IMR-90 (cell line): ENCODE measurements around the gene ULBP2. TPM values are rescaled to one million over a fixed set of nuclear protein-coding genes. Genes with fewer than 3 reads are reported as not detected.

Experiments
- ATAC-seq: fragments of 200-7000 bp; cut with Tn5 transposase; 2 replicates; pipeline ENCODE4 v1.9.1; 2020; ENCODE audit warnings: low read depth, mild to moderate bottlenecking, moderate library complexity
- BruUV-seq: library from RNA; stranded (reverse); fragments of 400-500 nt; replicated peaks from 2 replicates; lab custom pipeline; 2021; lab: Mats Ljungman, UMichigan
- CTCF ChIA-PET: fragments of 300-600 bp; formaldehyde crosslinking; extraction: SDS; loops from one replicate; lab custom pipeline; 2021; ENCODE audit warnings: antibody characterized with exemption; lab: Yijun Ruan, JAX
- POLR2A ChIA-PET: fragments of 300-600 bp; sonication (Branson Sonifier 250); formaldehyde crosslinking; loops from one replicate; lab custom pipeline; 2022; ENCODE audit warnings: antibody characterized with exemption; ENCODE audit not compliant: unreplicated experiment; lab: Charles Lee
- DNase-seq: peaks from one replicate; pipeline ENCODE4 v3.0.0; 2013
- H2AFZ ChIP-seq: replicated peaks from 2 replicates; pipeline ENCODE3; 2013; ENCODE audit warnings: low read length, mild to moderate bottlenecking; ENCODE audit not compliant: poor library complexity
- H2AK5ac ChIP-seq: 2 replicates; pipeline ENCODE4 v1.6.1; 2013; ENCODE audit warnings: low read depth, low read length, inconsistent platforms
- H2AK9ac ChIP-seq: replicated peaks from 2 replicates; pipeline ENCODE3; 2013; ENCODE audit warnings: mild to moderate bottlenecking, low read depth, low read length, moderate library complexity; ENCODE audit not compliant: poor library complexity
- H2BK120ac ChIP-seq: 2 replicates; pipeline ENCODE4 v1.6.1; 2013; ENCODE audit warnings: low read depth, low read length, inconsistent platforms
- H2BK15ac ChIP-seq: 3 replicates; pipeline ENCODE4 v1.6.1; 2013; ENCODE audit warnings: low read depth, low read length, inconsistent platforms
- H2BK20ac ChIP-seq: 2 replicates; pipeline ENCODE4 v1.6.1; 2013; ENCODE audit warnings: low read depth, mild to moderate bottlenecking, inconsistent platforms, low read length, moderate library complexity
- H2BK5ac ChIP-seq: 2 replicates; pipeline ENCODE4 v1.6.1; 2013; ENCODE audit warnings: mild to moderate bottlenecking, low read depth, low read length, inconsistent platforms; ENCODE audit not compliant: poor library complexity, severe bottlenecking
- H3K14ac ChIP-seq: replicated peaks from 2 replicates; pipeline ENCODE4 v1.6.1; 2013; ENCODE audit warnings: low read depth, low read length, inconsistent platforms
- H3K18ac ChIP-seq: 2 replicates; pipeline ENCODE4 v1.6.1; 2013; ENCODE audit warnings: low read depth, low read length, control low read depth
- H3K23ac ChIP-seq: 2 replicates; pipeline ENCODE4 v1.6.1; 2013; ENCODE audit warnings: low read depth, low read length, inconsistent platforms
- H3K27ac ChIP-seq: 2 replicates; pipeline ENCODE4 v1.5.1; 2013; ENCODE audit warnings: mild to moderate bottlenecking, control low read depth, low read length; ENCODE audit not compliant: insufficient read depth
- H3K27me3 ChIP-seq: 2 replicates; pipeline ENCODE4 v1.6.1; 2013; ENCODE audit warnings: low read length; ENCODE audit not compliant: control insufficient read depth, insufficient read depth
- H3K36me3 ChIP-seq: 2 replicates; pipeline ENCODE4 v1.6.1; 2013; ENCODE audit warnings: low read length, mixed read lengths; ENCODE audit not compliant: control insufficient read depth, insufficient read depth
- H3K4ac ChIP-seq: 2 replicates; pipeline ENCODE4 v1.6.1; 2013; ENCODE audit warnings: low read depth, low read length, inconsistent platforms
- H3K4me1 ChIP-seq: 2 replicates; pipeline ENCODE4 v1.6.1; 2013; ENCODE audit warnings: low read length, mixed read lengths; ENCODE audit not compliant: control insufficient read depth, insufficient read depth
- H3K4me2 ChIP-seq: 2 replicates; pipeline ENCODE4 v1.6.1; 2013; ENCODE audit warnings: low read depth, mild to moderate bottlenecking, control low read depth, low read length, moderate library complexity
- H3K4me3 ChIP-seq: 2 replicates; pipeline ENCODE4 v1.5.1; 2013; ENCODE audit warnings: low read depth, mild to moderate bottlenecking, control low read depth, low read length, moderate library complexity; ENCODE audit not compliant: insufficient read depth
- H3K56ac ChIP-seq: 2 replicates; pipeline ENCODE4 v1.6.1; 2013; ENCODE audit warnings: low read length, inconsistent platforms; ENCODE audit not compliant: insufficient read depth; ENCODE audit errors: extremely low read depth
- H3K79me1 ChIP-seq, 2 experiments: 2 replicates each; pipeline ENCODE4 v1.6.1; 2013; ENCODE audit warnings: low read length in 2 of 2, inconsistent platforms in 1 of 2, low read depth in 1 of 2
- H3K9ac ChIP-seq: 2 replicates; pipeline ENCODE4 v1.6.1; 2013; ENCODE audit warnings: low read depth, low read length, control low read depth
- H3K9me1 ChIP-seq: 2 replicates; pipeline ENCODE4 v1.6.1; 2013; ENCODE audit warnings: low read length, inconsistent platforms; ENCODE audit not compliant: insufficient read depth
- H3K9me3 ChIP-seq: 2 replicates; pipeline ENCODE4 v1.6.1; 2013; ENCODE audit warnings: low read length; ENCODE audit not compliant: control insufficient read depth, insufficient read depth
- H4K20me1 ChIP-seq: 2 replicates; pipeline ENCODE4 v1.6.1; 2013; ENCODE audit warnings: low read length, inconsistent platforms; ENCODE audit not compliant: insufficient read depth
- H4K5ac ChIP-seq: 2 replicates; pipeline ENCODE4 v1.6.1; 2013; ENCODE audit warnings: mild to moderate bottlenecking, low read depth, low read length, control low read depth
- H4K8ac ChIP-seq, 2 experiments: 2 replicates each; pipeline ENCODE4 v1.6.1; 2013; ENCODE audit warnings: low read depth in 2 of 2, low read length in 2 of 2, control low read depth in 1 of 2, inconsistent platforms in 1 of 2
- H4K91ac ChIP-seq: 2 replicates; pipeline ENCODE4 v1.6.1; 2013; ENCODE audit warnings: low read depth, low read length, inconsistent platforms; ENCODE audit not compliant: insufficient read depth
- BHLHE40 ChIP-seq: fragments of 150-350 bp; IDR thresholded peaks from 2 replicates; pipeline ENCODE4 v1.6.1; 2016; ENCODE audit warnings: mild to moderate bottlenecking, low read depth, low read length
- CEBPB ChIP-seq: IDR thresholded peaks from 2 replicates; pipeline ENCODE4 v1.6.1; 2012; ENCODE audit warnings: low read depth, low read length, improper control_type of control experiment
- CHD1 ChIP-seq: IDR thresholded peaks from 2 replicates; pipeline ENCODE4 v1.6.1; 2012; ENCODE audit warnings: low read depth, low read length, improper control_type of control experiment
- FOS ChIP-seq: fragments of 150-350 bp; IDR thresholded peaks from 2 replicates; pipeline ENCODE4 v1.6.1; 2016; ENCODE audit warnings: low read depth, low read length
- MAFK ChIP-seq: IDR thresholded peaks from 2 replicates; pipeline ENCODE4 v1.6.1; 2012; ENCODE audit warnings: low read depth, low read length, improper control_type of control experiment
- MAZ ChIP-seq: IDR thresholded peaks from 2 replicates; pipeline ENCODE4 v1.6.1; 2012; ENCODE audit warnings: low read depth, mild to moderate bottlenecking, low read length, improper control_type of control experiment, moderate library complexity, borderline replicate concordance
- MXI1 ChIP-seq: IDR thresholded peaks from 2 replicates; pipeline ENCODE4 v1.6.1; 2012; ENCODE audit warnings: low read depth, mild to moderate bottlenecking, low read length, moderate library complexity, borderline replicate concordance
- NFE2L2 ChIP-seq: fragments of 150-350 bp; IDR thresholded peaks from 2 replicates; pipeline ENCODE4 v1.6.1; 2016; ENCODE audit warnings: low read depth, mild to moderate bottlenecking, low read length
- POLR2A ChIP-seq: IDR thresholded peaks from 2 replicates; pipeline ENCODE4 v1.6.1; 2012; ENCODE audit warnings: mild to moderate bottlenecking, low read depth, low read length
- RAD21 ChIP-seq: IDR thresholded peaks from 2 replicates; pipeline ENCODE4 v1.6.1; 2012; ENCODE audit warnings: low read length, improper control_type of control experiment
- RCOR1 ChIP-seq: IDR thresholded peaks from 2 replicates; pipeline ENCODE4 v1.6.1; 2012; ENCODE audit warnings: mild to moderate bottlenecking, low read length, improper control_type of control experiment; ENCODE audit not compliant: insufficient replicate concordance
- RFX5 ChIP-seq: IDR thresholded peaks from 2 replicates; pipeline ENCODE4 v1.8.0; 2012; ENCODE audit warnings: low read depth, mild to moderate bottlenecking, low read length, moderate library complexity
- SMC3 ChIP-seq: fragments of 150-350 bp; IDR thresholded peaks from 2 replicates; pipeline ENCODE4 v1.6.1; 2016; ENCODE audit warnings: low read depth, mild to moderate bottlenecking, antibody characterized with exemption, low read length, moderate library complexity
- WGBS, 2 experiments: methylation state at CpG; one replicate each; pipeline versions ENCODE4 v1.1.5 to v1.1.7; 2013; ENCODE audit warnings: missing lambda C conversion rate in 2 of 2; ENCODE audit not compliant: insufficient read length in 1 of 2; ENCODE audit errors: extremely low coverage in 2 of 2; 5-methylcytosine and 5-hydroxymethylcytosine counted together
- dilution Hi-C: fragments of 300-500 bp; cut with HindIII; formaldehyde crosslinking; loops from one replicate; pipeline ENCODE4 v1.14.3; 2018; ENCODE audit warnings: low sequenced_read_pairs; ENCODE audit not compliant: unreplicated experiment
- in situ Hi-C: fragments of 300-500 bp; cut with MboI; formaldehyde crosslinking; loops from 3 replicates; pipeline ENCODE4 v1.14.3; 2019; ENCODE audit warnings: low sequenced_read_pairs, inconsistent platforms, mixed read lengths
- intact Hi-C: fragments of 100-400 bp; cut with micrococcal nuclease; formaldehyde crosslinking; loops from 2 replicates; pipeline ENCODE4 v1.10.0; 2022
- polyA plus RNA-seq, 3 experiments: library from polyadenylated mRNA; depleted of rRNA; stranded (reverse); fragments of >200 nt; gene quantifications; 2 replicates each; pipeline ENCODE4 v1.2.3, GENCODE V29; 2012; ENCODE audit warnings: low replicate concordance in 1 of 3
- total RNA-seq: library from RNA; depleted of rRNA; stranded (reverse); fragments of >200 nt; gene quantifications from 2 replicates; pipeline ENCODE4 v1.2.3, GENCODE V29; 2012
- TF ChIP-seq, protein P1 (sequence below): conservative IDR thresholded peaks from 2 replicates; pipeline ENCODE4 v1.5.1; 2012; ENCODE audit warnings: mild to moderate bottlenecking, low read depth, low read length, improper control_type of control experiment
- TF ChIP-seq, protein P2 (sequence below): fragments of 150-350 bp; IDR thresholded peaks from 2 replicates; pipeline ENCODE4 v1.6.1; 2017; ENCODE audit warnings: mild to moderate bottlenecking, antibody characterized with exemption, low read length, low read depth
- TF ChIP-seq, protein P3 (sequence below): fragments of 150-350 bp; IDR thresholded peaks from 2 replicates; pipeline ENCODE4 v1.6.1; 2016; ENCODE audit warnings: low read depth, mild to moderate bottlenecking, low read length, moderate library complexity, borderline replicate concordance

ULBP2 gene
- total and polyA plus RNA-seq, 2 of the 4 experiments (the other 2 are of a cell fraction), result 7.9 to 16.2 TPM

DNA sequence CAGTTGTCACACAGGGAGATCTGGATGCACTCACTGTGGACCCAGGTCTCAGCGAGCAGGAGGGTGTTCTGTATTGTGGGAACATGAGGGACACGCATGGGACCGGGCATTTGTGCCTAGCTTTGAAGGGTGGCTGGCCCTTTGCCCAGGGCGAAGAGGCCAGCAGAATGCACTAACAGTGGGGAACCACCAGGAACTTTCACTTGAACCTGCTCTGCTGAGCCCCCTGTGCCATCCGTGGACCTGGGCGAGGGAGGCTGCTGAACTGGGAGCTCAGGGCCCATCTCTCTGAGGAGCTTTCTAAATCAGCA, 1.2 kb upstream of the ULBP2 start:
- no peak for ATAC-seq

More for the DNA sequence above, 1.2 kb upstream of the ULBP2 start:
- Histone ChIP-seq H3K56ac (no peak overlapping the region), H3K4ac (no peak overlapping the region), H3K18ac (no peak overlapping the region), H3K4me1 (peaks cover 4% of the 10 kb centered on the region; the same call in 1 of the 2 replicates), H3K9ac (no peak overlapping the region), H3K79me1 (peaks cover 0 to 2% of the 10 kb centered on the region in 2 experiments; a peak in 1 of 4 replicates), H3K9me3 (no peaks in the 10 kb centered on the region), H3K14ac (no peak overlapping the region), H2BK20ac (no peak overlapping the region), H2AK9ac (no peak overlapping the region), H3K23ac (no peak overlapping the region), H4K8ac (no peak overlapping the region), H3K36me3 (no peaks in the 10 kb centered on the region), H4K5ac (no peak overlapping the region), H3K4me2 (no peak overlapping the region), H2AK5ac (no peak overlapping the region), H3K4me3 (no peak overlapping the region), H4K91ac (no peak overlapping the region), H3K27ac (no peak overlapping the region), H4K20me1 (no peaks in the 10 kb centered on the region), H2BK15ac (no peak overlapping the region), H3K9me1 (no peaks in the 10 kb centered on the region), H2BK5ac (no peak overlapping the region), H2AFZ (no peak overlapping the region), H2BK120ac (no peak overlapping the region), H3K27me3 (peaks cover 39% of the 10 kb centered on the region)
- 39% methylated on average over 4 of the region's 6 CpGs; no CpG with 5 or more reads in 1 of the 2 experiments for WGBS, 2 experiments
- intact Hi-C loops (no loop called here), dilution Hi-C loops (no loop called here), in situ Hi-C loops (loop anchor here (25.0 kb wide), 1 partner anchor 397 kb away; no protein-coding TSS in a partner anchor)
- no TSS peak for BruUV-seq
- TF ChIP-seq RAD21 (no peak), NFE2L2 (no peak), POLR2A (no peak), MAFK (no peak), SMC3 (no peak), RCOR1 (no peak), CEBPB (no peak), MAZ (no peak), CHD1 (no peak), FOS (no peak), MXI1 (no peak), RFX5 (no peak), BHLHE40 (no peak)
- TF ChIP-seq, protein P1, sequence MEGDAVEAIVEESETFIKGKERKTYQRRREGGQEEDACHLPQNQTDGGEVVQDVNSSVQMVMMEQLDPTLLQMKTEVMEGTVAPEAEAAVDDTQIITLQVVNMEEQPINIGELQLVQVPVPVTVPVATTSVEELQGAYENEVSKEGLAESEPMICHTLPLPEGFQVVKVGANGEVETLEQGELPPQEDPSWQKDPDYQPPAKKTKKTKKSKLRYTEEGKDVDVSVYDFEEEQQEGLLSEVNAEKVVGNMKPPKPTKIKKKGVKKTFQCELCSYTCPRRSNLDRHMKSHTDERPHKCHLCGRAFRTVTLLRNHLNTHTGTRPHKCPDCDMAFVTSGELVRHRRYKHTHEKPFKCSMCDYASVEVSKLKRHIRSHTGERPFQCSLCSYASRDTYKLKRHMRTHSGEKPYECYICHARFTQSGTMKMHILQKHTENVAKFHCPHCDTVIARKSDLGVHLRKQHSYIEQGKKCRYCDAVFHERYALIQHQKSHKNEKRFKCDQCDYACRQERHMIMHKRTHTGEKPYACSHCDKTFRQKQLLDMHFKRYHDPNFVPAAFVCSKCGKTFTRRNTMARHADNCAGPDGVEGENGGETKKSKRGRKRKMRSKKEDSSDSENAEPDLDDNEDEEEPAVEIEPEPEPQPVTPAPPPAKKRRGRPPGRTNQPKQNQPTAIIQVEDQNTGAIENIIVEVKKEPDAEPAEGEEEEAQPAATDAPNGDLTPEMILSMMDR, result no peak
- TF ChIP-seq, protein P2, sequence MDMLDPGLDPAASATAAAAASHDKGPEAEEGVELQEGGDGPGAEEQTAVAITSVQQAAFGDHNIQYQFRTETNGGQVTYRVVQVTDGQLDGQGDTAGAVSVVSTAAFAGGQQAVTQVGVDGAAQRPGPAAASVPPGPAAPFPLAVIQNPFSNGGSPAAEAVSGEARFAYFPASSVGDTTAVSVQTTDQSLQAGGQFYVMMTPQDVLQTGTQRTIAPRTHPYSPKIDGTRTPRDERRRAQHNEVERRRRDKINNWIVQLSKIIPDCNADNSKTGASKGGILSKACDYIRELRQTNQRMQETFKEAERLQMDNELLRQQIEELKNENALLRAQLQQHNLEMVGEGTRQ, result no peak
- TF ChIP-seq, protein P3, sequence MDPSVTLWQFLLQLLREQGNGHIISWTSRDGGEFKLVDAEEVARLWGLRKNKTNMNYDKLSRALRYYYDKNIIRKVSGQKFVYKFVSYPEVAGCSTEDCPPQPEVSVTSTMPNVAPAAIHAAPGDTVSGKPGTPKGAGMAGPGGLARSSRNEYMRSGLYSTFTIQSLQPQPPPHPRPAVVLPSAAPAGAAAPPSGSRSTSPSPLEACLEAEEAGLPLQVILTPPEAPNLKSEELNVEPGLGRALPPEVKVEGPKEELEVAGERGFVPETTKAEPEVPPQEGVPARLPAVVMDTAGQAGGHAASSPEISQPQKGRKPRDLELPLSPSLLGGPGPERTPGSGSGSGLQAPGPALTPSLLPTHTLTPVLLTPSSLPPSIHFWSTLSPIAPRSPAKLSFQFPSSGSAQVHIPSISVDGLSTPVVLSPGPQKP, result no peak
- ChIA-PET CTCF (interaction anchor here (0.6 kb wide), 1 partner anchor 99 kb away, joined by 4 read pairs; no protein-coding TSS in a partner anchor), POLR2A (no interaction called here)
- DNase-seq, result no peak
